Dedifferentiated amniotic fluid mesenchymal stem cell (primary cell): Measurements from ENCODE around the gene APBB2.

Experiments
- DNase-seq: peaks from one replicate; pipeline ENCODE4 v3.0.0-alpha.2; 2016; ENCODE audit errors: extremely low spot score

Gene APBB2

DNA sequence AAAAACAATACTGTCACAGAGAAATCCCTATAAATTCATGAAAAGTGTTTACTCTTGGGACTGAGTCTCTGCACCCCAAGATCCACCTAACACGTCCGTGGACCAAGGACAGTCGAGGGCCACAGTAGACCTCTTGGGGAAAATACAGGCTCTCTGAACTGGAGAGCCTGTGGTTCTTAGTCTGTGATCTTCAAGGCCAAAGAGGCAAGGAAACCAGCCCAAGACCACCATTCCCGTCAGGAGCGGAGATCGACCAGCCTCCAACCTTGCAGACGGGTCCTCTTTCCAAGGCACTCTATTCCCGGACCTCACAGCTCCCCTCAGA lies 1.6 kb upstream of the APBB2 start:
- no peak for DNase-seq

DNA sequence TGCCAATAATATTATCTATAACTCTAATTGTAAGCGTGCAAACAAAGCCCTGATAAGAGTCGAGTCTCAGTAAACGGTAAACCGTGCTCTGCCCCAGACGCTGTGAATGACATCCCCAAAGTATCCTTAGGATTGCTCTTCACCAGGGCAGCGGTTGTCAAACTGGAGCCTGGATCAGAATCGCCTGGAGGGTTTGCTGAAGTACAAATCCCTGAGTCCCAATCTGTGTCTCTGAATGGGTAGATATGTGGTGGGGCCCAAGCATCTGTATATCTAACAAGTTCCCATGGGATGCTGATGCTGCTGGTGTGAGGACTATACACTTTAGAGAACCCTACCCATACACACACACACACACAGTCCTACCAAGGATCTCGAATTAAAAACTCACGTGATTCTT lies 813 bp upstream of the APBB2 start:
- no peak for DNase-seq

DNA sequence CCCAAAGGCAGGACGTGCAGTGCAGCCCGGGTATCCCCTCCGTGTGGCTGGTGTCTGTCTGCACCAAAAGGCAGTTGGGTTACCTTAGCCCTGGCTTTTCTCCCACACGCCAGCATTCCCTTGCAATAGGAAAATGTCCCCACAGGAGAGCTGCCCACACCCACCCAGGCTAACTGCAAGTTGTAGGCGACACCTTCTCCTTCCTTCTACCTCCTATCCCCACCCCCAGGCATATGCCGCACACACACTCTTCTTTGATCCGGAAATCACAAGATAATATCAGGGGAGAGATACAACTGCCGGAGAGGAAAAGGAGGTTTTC lies 444 bp upstream of the APBB2 start:
- DNase-seq, result no peak

DNA sequence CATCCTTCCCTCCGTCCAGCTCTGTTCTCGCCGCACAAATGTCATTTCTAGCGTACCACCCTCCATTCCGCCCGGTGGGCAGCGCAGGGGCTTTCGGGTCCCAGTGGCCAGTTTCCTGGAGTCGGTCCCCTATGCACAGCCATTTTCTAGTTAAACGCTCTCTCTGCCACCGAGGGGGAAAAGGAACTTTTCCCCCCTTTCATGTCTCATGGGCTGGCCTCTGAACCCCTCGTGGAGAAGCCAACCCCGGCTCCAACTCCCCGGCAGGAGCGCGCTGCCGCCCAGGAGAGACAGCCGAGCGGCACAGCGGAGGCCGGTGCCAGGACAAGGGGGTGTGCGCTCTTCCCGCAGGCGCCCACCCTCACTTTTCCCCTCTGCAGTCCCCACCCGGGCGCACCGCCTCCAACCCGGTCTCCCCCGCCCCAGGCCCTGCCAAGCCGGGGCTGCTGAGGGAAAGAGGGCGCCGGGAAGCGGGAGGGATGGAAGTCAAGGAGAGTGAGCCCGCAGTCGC lies 662 bp downstream of the APBB2 start:
- DNase-seq, result no peak

DNA sequence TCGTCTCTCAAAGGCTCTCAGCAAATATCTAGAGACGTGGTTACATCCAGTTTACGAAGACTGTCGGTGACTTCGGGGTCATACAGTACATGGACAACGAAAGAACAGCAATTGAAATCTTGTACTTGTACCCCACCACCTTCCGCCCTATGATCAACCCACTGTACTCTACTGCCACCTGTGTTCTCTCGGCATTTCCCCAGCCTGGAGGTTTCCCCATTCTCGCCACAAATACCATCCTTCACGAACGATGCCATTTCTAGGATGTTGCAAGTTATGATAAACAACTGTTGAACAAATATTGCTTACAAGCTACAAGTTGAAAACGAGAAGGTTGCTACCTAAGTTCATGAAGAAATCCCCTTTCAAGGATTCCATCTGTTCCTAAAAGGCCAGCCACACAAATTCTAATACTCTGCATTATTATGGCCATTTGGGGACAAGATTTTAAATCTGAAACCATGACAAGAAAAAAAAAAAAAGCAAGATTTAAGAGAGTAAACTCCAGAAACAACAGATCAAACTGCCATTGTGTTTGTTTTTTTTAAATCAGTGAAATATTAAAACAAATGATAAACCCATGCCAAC lies 1.6 kb downstream of the APBB2 start:
- DNase-seq, result peak; percentile 74

DNA sequence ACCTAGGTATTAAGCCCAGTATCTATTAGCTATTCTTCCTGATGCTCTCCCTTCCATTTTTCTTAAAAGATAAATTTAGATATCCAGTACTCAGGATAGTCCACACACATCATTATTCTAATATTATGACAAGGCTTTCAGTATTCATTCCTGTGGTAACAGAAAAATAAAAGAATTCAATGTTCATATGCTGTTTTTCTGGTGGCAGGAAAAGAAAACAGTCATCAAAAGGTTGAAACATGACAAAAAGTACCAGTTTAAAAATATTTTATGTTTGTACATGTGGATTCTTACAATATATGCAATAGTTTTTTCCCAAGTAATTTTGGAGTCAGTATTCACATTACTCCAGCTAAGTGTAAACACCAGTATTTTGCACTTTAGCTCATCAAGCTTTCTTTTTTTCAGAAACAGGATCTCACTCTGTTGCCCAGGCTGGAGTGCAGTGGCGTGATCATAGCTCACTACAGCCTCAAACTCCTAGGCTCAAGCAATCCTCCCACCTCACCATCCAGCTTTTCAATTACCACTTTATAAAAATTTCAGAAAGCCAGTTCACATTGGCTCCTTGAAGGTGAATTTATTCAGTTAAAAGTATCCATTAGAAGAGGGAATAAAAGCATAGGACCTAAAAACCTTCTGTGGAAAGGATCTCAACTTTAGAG lies 2.3 kb downstream of the APBB2 start:
- DNase-seq, result no peak

DNA sequence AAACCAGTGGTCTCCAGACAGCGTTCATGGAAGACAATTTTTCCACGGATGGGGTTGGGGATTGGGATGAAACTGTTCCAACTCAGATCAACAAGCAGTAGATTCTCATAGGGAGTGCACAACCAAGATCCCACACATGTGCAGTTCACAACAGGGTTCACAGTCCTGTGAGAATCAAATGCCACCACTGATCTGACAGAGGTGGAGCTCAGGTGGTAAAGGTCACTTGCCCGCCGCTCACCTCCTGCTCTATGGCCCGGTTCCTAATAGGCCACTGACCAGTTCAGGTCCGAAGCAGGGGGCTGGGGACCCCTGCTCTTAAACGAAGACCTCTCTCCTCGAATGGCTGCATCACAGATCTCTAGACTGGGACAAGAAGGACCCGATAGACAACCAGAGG lies 4.4 kb downstream of the APBB2 start:
- no peak for DNase-seq

DNA sequence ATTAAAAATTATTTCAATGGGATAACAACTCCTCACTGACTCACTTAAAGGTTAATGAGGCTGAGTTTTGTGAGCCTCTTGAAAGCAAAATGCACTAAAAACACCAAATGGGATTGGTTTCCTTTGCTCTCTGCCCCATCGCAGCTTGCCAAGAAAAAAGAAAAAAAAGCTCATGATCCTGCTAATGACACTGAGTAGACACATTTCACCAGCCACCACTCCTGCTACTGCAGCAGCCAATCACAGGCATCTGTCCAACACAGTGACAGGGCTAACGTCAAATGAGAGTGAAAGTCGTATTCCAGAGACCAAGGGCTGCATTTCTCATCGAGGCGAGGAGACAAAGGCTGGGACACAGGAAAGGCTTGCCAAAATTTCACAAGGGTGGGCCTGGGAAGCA lies 5.2 kb downstream of the APBB2 start:
- no peak for DNase-seq

DNA sequence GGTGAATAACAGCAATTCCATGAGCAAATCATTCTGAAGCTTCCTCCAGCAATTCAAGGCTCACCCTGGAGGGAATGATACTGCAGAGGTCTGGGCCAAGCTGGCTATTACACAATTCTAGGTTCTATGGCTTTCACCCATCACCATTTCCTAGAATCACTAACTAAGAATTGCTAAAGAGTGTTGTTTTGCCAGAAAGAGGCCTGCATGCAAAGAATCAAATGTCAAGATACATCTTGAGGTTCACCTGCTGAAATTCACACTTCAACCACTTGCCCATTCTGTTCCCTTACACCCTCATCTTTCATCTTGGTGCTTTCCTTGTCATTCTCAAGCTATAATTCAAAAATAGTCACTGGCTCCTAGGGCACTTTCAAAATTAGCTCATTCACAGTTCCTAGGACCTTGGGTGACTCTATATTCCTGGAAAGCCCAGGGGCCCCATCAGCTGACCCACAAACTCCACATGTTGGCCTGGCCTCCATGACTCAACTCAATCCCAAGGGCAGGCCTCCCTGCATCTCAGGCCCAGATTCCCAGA lies 7.0 kb downstream of the APBB2 start:
- DNase-seq, result no peak

DNA sequence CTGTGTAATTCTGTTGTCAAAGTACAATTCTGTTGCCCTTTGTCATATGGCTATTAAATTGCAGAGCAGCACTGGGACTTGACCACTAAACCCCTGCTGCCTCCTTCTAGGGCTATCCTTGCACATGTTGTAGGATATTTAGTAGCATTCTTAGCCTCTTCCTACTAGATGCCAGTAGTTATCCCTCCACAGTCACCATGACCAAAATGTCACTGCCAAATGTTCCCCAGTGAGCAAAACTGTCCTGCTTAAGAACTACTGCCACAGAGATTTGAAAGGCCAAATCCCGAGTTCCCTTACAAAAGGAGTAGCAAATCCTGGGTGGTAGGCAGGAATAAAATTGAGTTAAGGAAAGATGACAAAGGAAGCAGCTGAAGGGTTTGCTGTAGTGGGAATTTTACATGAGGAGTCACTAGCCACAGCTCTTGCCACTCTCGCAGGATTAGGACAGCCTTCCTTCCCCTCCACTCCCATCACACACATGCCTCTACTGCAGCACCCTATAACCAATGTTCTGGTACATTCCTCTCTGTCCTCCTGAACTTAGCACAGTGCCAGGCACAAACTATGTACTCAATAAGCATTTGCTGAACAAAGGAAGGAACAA lies 8.4 kb downstream of the APBB2 start:
- no peak for DNase-seq

DNA sequence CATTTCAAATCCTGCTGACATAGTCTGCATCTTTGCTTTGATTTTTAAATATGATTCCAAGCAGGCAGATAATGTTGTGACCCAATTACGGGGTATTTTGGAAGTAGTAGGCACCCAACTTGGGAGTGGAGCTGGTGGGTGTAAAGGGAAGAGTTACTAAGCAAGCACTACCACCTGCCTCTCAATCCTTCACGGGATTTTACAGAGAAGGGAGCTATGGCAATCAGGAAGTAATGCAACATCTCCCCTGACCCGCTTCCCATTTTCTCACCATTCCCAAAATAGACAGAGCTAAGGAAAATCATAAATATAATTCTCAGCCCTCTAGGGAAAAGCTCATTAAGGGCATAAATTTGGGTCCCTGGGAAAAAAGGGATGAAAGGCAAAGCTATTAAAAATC lies 9.2 kb downstream of the APBB2 start:
- no peak for DNase-seq

DNA sequence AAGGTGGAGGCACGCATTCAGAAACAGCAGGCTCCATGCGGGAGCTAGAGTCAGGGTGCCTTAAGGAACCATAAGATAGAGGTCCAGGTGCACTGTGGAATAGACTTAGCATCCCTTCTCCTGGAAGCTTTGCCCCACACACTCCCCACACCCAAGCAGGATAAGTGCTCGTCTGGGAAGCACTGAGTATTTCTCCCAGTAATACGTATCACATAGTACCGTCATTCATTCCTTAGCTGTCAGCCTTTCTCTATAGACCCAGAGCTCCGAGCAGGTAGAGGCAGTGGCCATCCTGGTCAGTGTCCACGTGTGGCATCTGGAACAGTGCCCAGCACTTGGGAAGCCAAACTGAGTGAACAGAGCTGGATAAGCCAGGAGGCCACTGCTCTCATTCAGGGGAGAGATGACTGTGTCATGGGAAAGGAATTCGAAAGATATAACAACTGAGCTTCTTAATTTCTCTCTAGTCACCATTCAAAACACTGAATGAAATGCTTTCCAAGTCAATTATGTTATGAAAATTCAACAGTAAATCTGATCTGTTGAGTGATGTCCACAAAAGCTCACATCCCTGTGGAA lies 9.9 kb downstream of the APBB2 start:
- DNase-seq, result no peak

DNA sequence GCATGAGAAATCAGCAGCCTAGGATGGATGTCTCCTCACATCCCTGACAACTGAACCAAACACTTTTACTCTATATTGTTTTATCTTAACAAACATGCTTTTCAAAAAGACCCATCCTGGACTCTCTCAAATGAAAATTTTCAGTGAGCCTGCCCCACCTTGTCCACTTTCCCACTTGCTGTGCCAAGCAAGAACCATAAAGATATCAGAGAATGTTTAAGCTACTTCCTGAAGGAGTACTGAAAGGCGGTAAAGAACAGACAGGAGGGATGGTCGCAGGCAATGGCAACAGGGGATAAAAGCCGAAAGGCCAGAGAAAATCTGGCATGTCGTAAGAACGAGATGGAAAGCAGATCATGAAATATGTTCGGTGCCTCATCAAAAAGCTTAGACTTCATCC lies 10.5 kb downstream of the APBB2 start:
- DNase-seq, result no peak

DNA sequence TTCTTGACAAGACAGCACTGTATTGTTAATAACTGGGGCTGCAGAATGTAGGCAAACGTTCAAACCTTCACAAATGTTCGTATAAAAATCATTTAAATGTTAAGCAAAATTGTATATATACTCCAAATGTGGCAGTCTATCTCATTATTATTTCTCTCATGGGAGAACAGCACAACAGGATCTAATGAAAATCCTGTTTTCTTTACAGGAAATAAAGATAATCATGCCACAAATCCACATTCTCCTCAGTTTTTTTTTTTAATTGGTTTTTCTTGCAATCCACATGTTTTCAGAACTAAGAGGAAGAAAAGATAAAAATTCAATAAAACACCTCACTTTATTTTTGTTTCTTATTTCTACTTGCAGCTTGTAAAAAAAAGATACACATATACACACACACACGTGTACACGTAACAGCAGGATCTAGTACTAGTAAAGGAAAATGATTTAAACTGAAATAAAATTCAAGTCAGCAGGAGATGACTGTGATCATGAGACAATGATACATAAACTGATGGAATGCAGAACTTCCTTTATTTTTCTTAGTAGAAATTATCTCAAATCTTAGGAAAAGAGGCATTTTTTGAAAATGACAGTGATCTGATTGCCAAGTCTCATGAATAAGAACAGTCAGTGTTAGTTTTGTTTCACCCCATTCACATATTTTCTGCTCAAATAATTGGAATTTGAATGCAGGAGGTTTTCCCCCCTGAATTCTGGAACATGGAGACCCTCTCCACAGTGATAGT lies 11.3 kb downstream of the APBB2 start:
- no peak for DNase-seq

DNA sequence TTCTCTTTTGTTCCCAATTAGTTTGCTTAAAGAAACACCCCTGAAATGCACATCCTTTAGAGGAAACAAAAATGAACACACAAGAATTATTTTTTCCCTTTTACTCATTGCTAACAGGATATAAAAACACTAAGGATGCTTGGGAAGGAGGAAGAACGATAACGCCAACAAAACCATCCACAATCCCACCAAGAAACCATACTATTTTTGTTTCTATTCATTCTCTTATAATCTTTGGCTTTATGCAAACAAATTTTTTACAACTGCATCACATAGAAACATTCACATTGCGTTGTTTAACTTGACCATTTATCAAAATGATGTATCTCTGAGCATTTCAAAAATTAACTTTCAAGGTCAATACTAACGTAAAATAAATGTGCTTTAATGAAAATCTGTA lies 12.0 kb downstream of the APBB2 start:
- no peak for DNase-seq

DNA sequence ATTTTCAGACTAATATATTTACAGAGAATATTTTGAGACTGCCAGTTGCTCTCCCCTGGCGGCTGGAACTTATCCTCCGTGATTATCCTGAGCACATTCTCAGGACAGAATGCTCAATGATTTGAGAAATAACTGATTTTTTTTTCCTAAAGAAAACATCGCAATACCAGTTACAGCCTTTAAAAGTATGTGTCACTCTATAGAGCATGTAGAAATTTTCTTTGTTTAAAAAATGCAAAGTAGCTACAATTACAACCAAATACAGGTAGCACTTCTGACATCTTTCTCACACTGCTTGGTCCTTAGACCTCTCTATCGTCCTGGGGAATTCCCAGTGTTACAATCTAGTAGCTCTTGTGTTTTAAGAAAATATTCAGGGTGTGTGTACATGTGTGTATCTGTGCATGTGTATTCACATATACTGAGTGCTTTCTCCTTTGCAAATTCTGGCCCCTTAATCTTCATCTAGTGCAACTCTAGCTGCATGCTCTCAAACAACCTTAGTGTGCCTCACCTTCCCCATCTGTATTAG lies 13.8 kb downstream of the APBB2 start:
- no peak for DNase-seq

DNA sequence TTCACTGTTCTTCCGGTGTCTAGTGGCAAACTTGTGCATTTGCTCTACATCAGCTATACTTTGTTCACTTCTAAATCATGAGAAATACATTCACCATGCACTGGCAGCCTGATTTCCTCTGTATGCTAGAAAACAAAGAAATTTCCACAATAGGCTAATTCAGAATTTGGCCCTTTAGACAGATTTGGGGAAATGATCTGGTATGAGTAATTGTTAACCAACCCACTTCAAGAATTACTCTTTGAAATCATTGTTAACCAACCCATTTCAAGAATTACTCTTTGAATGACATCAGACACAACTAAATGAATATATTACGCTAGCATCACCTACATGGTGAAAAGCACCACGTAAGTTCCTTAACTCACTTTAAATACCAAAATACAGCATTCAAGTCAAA lies 14.6 kb downstream of the APBB2 start:
- no peak for DNase-seq

DNA sequence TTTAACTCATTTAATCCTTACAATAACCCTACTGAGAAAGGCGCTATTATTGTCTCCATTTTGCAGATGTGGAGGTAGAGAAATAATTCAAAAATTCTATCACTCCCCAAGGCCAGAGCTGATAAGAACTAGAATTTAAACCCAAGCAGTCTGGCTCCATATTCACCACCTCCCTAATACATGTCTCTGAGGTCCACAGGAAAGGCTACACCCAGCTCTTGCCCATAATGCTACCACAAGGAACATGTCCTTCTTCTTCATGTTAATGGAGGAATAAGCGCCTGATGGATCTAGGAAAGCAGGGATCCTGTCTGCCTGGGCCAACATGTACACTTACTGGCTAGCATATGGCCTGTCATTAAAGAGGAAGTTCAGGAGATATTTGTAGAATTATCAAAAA lies 16.3 kb downstream of the APBB2 start:
- DNase-seq, result no peak

DNA sequence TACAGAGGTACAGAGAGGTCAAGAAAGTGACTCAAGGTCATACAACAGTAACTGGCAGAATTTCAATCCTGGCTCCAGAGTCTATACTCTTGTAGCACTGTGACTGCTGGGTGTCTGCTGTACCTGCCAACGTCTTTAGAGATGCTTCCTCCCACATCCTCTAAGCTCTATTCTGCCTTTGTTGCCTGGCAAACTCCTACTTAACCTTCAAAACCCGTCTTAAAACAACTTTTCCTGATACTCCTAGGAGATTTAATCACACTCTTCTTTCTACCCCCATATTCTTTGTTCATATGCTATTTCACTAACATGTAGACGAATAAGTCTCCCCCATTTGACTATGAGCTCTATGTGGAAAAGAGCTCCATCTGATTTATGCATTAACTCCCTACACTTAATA lies 16.8 kb downstream of the APBB2 start:
- no peak for DNase-seq

DNA sequence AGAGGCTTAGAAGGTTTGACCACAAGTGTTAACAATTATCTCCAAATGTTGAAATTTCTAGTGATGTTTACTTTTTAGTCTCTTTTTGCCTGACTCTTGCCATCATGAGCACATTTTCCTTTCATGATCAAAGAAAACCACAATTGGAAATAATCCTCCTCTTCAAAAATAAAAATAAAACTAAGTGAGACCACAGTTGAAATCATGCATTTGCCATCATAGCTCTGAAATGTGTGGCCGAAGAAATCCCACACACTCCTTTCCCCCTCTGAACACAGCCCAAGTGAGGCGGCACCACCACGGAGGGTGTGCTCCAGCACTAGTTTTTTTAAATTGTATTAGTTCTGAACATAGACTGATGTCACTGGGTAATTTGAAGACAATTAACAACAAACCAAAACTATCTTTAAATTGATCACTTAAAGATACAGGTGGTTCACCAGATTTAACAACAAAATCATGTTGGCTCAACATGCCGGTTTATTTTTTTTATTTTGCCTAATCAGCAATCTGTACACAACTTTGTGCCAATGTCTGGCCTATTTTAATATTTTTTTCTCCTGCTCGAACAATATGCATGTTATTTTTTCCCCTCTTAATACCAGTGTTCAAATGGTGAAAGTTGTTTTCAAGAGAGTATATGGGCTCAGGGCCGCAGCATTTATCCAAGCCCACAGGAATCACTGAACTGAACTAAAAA lies 17.6 kb downstream of the APBB2 start:
- no peak for DNase-seq

DNA sequence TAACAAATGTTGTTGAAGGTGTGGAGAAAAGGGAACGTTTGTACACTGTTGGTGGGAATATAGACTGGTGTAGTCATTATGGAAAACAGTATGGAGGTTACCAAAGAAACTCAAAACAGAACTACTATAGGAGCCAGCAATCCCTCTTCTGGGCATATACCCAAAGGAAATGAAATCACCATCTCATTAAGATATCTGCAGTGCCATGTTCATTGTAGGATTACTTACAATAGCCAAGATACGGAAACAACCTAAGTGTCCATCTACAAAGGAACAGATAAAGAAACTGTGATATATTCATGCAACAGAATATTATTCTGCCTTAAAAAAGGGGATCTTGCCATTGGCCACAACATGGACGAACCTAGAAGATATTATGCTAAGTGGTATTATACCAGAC lies 22.2 kb downstream of the APBB2 start:
- DNase-seq, result no peak

DNA sequence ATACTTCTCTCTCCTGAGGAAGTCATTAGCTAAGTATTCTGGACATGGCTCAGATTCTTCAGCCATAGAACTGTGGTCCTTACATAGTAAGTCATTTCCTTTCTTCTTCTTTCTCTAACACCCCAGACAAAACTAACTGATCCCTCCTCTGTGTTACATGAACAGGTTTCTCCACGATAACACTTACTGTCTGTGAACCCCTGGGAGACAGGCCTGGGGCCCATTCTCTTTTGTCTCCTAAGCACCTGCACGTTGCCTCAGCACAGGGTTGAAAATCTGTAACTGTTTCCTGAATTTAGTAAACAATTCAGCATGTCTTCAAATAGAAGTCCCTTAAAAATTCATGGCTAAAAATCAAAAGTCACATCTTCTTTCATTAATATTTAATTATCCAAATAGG lies 24.7 kb downstream of the APBB2 start:
- no peak for DNase-seq
